GM19193 (cell line): ENCODE results near the gene BCAS3.

Experiments used
- POLR2A ChIP-seq: IDR thresholded peaks from 4 replicates; pipeline ENCODE4 v1.6.1; 2011; ENCODE audit not compliant: insufficient read depth, insufficient read length; ENCODE audit errors: extremely low read depth

The BCAS3 gene

DNA sequence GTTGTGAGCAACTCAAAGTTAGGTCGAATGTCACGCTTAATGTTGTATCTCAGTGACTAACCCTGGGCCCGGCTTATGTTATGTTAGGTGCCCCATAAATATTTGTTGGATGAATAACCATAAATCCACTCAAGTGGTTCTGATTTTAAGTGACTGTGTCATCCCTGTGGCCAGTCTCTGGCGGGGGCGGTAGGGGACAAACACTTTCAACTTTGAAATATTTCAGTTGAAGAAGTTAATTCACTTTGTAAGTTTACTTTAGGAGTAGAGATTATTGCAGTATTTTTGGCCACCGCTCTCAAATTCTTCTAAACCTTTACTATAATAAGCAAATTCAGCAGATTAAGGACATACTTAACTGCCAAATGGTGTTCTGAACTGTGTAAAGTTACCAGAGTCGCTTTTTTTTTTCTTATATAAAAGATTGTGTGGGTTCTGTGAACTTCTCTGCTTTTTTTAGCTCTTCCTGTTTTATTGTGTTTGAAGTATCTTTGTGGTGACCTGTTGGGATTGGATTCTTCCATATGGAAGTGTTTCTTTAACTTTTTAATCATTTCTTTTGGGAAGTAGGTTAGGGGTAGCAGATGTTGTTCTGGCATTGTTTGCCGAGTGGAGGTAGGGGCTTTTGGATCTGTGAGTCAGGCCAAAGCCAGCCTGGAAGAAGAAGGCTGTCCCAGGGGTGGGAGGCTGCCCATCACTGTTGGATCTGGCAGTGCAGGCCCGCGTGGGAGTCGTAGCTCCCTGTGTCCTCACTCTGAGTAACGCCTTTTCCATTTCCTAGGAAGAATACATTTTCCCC, 660.5 kb downstream of the BCAS3 start:
- TF ChIP-seq POLR2A = no peak

DNA sequence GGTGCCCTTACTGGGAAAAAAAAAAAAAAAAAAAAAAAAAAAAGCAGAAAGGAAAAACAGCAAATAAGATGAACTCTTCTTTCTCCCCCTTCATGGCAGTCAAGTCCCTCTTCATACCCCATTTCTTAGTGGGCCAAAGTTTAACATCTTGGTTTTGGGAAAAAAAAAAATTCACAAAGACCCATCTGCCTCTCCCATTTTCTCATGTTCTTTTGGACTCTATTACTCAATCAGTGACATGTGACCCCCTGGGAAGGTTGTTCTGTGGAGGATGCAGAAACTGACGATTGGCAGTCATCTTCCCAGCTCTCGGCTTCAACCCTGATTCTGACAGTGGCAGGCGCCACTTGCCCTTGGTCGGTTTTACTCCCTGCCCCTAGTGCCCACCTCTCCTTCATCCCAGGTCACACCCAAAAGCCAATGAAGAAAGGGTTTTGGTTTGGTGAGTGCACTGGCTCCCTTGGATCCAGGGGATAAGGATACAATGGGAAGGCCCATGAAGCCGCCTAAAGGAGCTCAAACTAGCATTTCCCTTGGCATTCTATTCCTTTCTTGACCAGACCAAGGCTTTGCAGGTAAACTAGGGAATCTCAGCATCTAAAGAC, 661.3 kb downstream of the BCAS3 start:
- no peak for TF ChIP-seq POLR2A

DNA sequence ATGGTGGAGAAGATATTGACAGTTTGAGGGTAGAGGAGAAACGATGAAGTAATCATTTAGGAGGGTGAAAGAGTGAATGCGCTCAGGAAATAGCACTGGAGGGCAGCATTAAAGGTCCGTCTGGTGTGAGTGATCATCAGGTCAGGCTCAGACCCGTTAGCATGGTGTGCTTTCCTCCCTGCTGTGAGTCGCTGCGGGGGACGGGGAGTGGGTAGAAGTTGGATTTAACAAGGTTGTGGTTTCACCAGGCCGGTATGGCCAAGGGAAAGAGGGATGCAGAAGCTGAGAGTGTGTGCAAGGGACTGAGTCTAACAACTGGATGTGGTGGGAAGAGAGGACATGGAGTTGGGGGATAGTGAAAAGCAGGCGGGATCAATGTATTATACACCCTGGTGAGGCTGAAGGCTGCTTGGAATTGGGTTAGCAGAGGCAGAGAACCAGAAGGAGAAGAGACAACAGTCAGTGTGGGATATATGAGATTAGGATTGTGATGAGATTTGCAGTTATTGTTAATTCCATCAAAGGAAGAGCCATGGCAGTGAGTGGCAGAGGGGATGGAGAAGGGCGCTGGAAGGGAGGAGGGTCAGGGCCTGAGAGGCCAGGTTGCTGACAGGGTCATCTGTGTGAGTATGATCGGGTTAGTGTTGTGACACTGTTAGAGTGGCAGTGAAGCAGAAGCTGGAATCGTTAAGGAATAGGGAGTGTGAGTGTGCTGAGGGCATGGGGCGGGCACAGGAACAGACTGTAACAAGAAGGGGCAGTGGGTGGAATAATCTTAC, 663.0 kb downstream of the BCAS3 start:
- no peak for TF ChIP-seq POLR2A

DNA sequence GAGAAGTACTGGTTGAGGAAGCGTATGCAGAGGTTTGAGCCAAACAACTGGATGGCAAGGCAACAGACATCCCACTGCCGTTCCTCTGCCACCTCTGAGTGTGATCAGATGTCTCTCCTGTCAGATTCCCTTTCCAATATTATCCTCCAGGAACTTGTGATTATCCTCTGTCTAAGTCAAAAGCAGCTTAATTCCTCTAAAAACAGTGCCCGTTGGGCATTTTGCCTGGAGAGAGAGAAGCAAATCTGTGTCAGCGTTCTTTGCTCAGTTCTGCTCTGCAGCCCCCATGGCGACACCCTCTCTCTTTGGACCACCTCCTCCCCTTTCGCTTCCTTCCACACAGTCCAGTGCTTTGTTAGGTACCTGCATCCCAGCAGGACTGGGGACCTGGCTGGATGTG, 665.9 kb downstream of the BCAS3 start:
- no peak for TF ChIP-seq POLR2A

DNA sequence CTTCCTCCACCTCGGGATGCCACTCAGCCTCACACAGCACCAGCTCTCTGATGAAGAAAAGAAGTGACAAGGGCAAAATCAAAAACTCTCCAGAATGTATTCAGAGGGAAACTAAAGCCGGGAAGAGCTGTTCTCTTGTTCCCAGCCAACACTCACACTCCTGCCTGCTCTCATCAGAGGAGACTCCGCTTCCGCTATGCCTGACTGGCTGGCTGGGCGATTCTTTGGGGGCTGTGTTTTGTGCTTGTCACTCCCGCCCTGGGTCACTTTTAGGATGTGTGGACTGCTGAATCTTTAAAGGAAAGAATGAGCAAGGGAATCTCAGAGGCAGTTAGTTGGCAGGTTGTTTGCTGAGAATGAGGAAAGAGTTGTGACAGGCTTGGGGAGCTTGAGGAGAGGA, 667.4 kb downstream of the BCAS3 start:
- TF ChIP-seq POLR2A = no peak

DNA sequence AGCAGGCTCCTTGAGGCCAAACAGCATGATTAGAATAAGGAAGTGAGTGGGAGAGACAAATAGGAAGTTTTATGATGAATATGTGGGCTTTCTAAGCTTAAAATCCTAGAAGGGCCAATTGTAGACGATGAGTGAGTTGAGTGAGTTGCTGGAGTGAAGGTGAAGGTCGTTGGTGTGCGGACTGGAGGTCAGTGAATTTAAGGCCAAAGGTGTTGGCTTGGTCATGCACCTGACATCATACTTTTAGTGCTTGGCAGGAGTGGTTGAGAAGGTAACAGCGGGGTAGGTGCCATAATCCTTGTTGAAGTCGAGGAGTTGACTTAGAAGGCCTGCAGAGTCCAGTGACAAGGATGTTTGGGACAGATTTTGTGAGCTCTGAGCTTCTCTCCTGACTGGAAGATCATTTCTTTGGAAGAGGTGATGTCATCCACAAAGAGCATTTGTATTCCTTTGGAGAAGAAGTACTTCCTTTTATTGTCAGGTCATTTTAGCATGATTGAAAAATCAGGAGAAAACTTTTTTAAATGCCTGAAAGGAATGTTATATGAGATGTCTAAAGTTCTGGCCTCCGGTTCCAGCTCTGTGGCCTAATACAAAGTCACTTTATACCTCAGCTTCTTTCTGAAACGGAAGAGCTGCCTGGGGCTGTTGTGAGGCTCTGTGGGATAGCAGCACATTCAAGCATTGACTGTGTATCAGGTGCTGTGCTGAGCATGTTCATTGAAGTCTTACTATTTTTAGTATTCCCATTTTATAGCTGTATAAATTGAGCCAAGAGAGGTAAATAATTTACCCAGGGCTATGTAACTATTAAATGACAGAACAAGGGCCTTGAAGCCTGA, 668.4 kb downstream of the BCAS3 start:
- TF ChIP-seq POLR2A = no peak

DNA sequence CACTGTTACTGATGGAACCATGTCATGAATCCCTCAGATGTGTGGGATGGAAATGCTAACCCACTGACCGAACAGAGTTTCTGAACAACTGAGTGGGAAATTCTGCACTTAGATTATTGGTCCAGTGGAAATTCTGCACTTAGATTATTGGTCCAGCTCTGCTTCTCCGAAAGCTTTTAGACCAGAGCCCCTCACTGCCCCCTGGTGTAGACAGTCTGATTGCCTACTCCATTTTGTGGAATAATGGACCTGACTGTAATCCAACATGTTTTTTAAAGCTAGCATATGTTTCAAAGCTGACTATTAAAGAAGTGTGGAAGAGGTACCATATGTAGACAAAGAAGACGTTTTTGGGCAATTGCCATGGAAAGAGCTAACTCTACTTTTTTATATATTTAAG, 671.7 kb downstream of the BCAS3 start:
- no peak for TF ChIP-seq POLR2A

DNA sequence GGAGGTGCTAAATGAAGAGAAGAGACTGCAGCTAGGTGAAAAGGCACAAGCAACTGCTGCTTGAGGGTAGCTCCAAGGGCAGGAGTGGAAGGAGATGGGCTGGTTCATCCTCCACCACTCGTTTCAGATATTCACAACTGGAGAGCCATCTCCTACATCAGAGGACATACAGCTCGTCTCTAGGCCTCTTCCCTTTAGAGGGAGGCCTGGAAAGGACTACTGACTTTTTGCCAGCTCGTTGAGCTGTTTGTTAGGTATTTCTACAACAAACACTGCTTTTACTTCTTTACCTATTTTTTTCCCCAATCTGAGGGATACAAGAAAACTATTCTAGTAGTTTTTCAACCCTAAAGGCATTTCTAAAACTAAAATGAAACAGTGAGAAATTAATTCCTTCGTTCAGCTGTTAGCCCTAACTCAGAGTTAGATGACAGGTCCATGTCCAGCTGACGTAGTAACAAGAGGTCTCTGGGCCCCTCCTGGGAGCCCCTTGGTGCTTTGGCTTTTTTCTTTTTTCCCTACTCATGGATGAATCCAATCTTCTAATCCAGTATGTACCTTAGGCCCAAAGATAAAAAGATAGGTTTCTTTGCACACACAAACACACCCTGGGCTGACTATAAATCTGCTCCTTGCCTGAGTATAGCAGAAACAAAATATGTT, 674.2 kb downstream of the BCAS3 start:
- TF ChIP-seq POLR2A = no peak

DNA sequence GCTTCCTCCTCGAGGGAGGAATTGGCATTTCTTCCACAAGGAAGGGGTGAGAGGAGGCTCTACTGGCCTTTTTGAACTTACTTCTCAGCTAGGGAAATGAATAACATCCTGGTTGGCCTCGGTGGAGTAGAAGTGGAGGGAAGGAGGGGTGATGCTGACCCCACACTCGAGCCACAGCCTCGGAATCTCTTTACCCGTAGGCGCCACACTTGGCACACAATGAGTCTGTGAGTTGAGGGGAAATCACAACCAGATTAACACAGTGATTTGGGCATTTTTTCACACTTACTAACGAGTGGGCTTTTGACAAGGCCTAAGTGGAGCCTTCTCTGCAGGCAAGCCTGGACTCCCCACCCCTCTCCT, 674.7 kb downstream of the BCAS3 start:
- no peak for TF ChIP-seq POLR2A

DNA sequence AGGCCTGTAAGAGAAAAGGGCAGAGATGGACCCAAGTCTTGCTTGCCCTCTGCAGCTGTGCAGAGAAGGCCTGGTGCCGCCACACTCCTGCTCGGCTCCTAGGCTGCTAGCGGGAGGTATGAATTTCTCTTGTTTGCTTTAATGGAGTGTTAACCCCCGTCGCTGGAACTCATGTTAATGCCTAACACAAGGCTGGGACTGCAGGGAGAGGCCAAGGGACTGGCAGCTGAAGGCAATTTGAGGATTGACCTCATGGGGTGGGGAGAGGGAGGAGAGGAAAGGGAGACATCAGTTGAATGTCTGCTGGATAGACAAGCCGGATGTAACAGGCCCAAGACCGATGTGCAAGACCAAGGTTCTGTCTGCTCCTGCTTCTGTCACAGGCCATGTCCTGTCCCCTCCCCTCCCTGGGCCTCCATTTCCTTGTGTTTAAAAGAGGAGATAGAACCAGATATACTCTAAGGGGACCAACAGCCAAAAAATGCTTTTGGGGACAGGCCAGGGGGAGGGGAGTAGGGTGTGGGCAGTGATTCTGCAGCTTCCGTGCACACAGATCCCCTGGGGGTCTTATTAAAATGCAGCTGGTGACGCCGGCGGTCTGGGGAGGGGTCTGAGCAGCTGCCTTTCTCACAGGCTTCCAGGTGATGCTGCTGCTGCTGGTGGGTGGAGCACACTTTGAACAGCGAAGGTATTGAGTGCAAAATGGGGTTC, 675.3 kb downstream of the BCAS3 start:
- no peak for TF ChIP-seq POLR2A

DNA sequence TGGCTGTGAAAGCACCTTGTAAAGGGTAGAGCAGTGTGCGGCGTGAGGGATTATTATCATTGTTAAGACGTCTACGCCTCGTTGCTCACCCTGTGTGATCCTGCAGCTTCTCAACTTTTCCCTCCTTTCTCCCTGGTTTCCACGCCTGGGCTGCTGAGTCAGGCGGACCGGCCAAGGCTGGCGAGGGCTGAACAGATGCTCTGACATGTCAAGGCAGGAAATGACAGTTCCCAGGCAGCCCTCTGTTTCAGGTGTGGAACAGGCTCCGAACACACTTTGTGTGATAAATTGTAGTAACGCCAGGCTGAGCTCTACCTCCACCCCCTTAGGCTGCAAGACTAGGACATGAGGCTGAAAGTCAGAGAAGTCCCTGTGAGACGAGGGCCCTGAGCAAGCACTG, 676.0 kb downstream of the BCAS3 start:
- no peak for TF ChIP-seq POLR2A

DNA sequence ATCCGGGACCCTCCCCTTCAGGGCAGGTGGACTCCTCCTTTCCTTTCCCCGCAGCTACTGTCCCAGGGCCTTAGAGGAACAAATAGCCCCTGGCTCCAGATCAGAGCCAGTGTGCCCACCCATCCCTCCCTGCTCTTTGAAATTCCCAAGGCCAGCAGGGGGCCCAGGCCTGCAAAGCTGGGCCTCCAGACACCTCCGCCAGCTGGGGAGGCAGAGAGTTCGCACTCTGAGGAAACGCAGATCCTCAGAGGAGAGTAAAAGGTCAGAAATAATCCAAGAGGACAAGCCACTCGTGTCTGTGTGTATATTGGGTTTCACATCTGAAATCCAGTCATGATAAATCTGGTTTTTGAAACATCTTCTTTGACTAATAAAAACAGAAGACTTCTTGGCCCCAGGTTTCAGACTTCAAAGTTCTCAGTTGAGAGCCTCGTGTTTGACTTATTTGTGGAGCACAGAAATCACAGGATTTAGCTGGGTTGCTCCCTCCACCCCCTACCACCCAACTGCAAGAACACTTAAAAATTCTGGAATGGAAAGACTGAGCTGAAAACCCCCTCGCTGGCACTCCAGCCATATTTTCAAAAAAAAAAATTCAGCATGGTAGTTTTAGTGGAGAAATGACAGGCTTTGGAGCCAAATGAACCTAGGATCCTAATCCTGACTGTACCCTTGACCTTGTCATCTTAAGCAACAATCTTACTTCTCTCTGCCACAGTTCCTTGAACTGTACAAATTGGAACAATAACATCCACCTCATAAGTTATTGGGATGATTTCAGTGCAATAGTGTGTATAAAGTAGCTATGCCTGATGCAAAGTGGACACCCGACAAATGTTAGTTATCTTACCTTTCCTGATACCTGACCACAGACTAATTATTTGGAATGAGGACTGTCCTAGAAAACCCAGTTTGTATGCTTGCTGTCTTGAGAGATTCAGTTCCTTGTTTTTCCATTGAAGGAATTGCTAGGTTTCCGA, 677.5 kb downstream of the BCAS3 start:
- no peak for TF ChIP-seq POLR2A
